ENCODE measurements around the gene EPRS1. TPM values are rescaled to one million over a fixed set of nuclear protein-coding genes. Genes with fewer than 3 reads are reported as not detected.
"Not testable (repeated sequence)": the region's sequence is repeated elsewhere in the genome, so short reads cannot be mapped to it uniquely, and the experiment has no call there.

EPRS1 gene
- total RNA-seq, 2 experiments from 2014 or later = 100 to 144 TPM

GRCh38 chr1:220062629-220063028, 16.3 kb upstream of the EPRS1 start:
- H3K27me3 Mint-ChIP-seq = no peaks in the 10 kb centered on the region
- H3K4me1 Mint-ChIP-seq = no peaks in the 10 kb centered on the region
- H3K27ac Mint-ChIP-seq = no peak overlapping the region
- CTCF ChIA-PET = no interaction called here
- H3K36me3 Mint-ChIP-seq = peaks cover 30% of the 10 kb centered on the region
- ATAC-seq = no peak
- no peak for DNase-seq
- H3K4me3 Mint-ChIP-seq = no peak overlapping the region
- no peaks in the 10 kb centered on the region for H3K9me3 Mint-ChIP-seq (ENCODE audit: low read depth)

- Mint-ChIP-seq H3K4me1 (peaks cover 8% of the 10 kb centered on the region), H3K4me3 (no peak overlapping the region), H3K27me3 (no peaks in the 10 kb centered on the region), H3K27ac (no peak overlapping the region), H3K36me3 (peaks cover 28% of the 10 kb centered on the region), H3K9me3 (ENCODE audit: low read depth) (no peaks in the 10 kb centered on the region)
- CTCF ChIA-PET = no interaction called here
- DNase-seq = no peak
- ATAC-seq = no peak
These were observed 14.6 kb upstream of the EPRS1 start for GRCh38 chr1:220060876-220061275.

- no peaks in the 10 kb centered on the region for H3K27me3 Mint-ChIP-seq
- peaks cover 8% of the 10 kb centered on the region for H3K4me1 Mint-ChIP-seq
- DNase-seq (no peak), ATAC-seq (peak; percentile 89)
- peak overlapping the region; percentile 78 for H3K27ac Mint-ChIP-seq
- peaks cover 3% of the 10 kb centered on the region for H3K36me3 Mint-ChIP-seq
- H3K4me3 Mint-ChIP-seq = no peak overlapping the region
- H3K9me3 Mint-ChIP-seq (ENCODE audit: low read depth) = no peaks in the 10 kb centered on the region
- CTCF ChIA-PET = no interaction called here
These were observed 10.1 kb upstream of the EPRS1 start for GRCh38 chr1:220056374-220056773.

- ATAC-seq (no peak), DNase-seq (peak; percentile 53)
- Mint-ChIP-seq H3K9me3 (ENCODE audit: low read depth) (no peaks in the 10 kb centered on the region), H3K4me1 (peaks cover 40% of the 10 kb centered on the region), H3K27ac (peak overlapping the region; percentile 96), H3K27me3 (no peaks in the 10 kb centered on the region), H3K4me3 (peak overlapping the region; percentile 99), H3K36me3 (peaks cover 9% of the 10 kb centered on the region)
- CTCF ChIA-PET = interaction anchor here (0.8 to 1.6 kb wide), 2 partner anchors 13 to 44 kb away, joined by 4 read pairs; partner anchors contain the start of gene BPNT1
These were observed 801 bp downstream of the EPRS1 start for GRCh38 chr1:220045356-220046051.

- DNase-seq = no peak
- H3K27me3 Mint-ChIP-seq = no peaks in the 10 kb centered on the region
- H3K36me3 Mint-ChIP-seq = peaks cover 9% of the 10 kb centered on the region
- peaks cover 40% of the 10 kb centered on the region for H3K4me1 Mint-ChIP-seq
- peak overlapping the region; percentile 96 for H3K27ac Mint-ChIP-seq
- H3K4me3 Mint-ChIP-seq = peak overlapping the region; percentile 99
- H3K9me3 Mint-ChIP-seq (ENCODE audit: low read depth) = no peaks in the 10 kb centered on the region
- no peak for ATAC-seq
- CTCF ChIA-PET = interaction anchor here (0.9 to 1.6 kb wide), 2 partner anchors 12 to 33 kb away, joined by 4 read pairs; no protein-coding TSS in a partner anchor
These were observed 1.5 kb downstream of the EPRS1 start for GRCh38 chr1:220044678-220045355.

GRCh38 chr1:220043646-220044045, 2.7 kb downstream of the EPRS1 start:
- ATAC-seq (no peak), DNase-seq (no peak)
- Mint-ChIP-seq H3K36me3 (peaks cover 14% of the 10 kb centered on the region), H3K9me3 (ENCODE audit: low read depth) (no peaks in the 10 kb centered on the region), H3K4me3 (peak overlapping the region; percentile 13), H3K4me1 (peaks cover 46% of the 10 kb centered on the region), H3K27me3 (no peaks in the 10 kb centered on the region), H3K27ac (peak overlapping the region; percentile 40)
- CTCF ChIA-PET = no interaction called here

GRCh38 chr1:220040028-220040596, 6.2 kb downstream of the EPRS1 start:
- no peak overlapping the region for H3K27ac Mint-ChIP-seq

GRCh38 chr1:220038640-220039039, 7.7 kb downstream of the EPRS1 start:
- DNase-seq = no peak
- Mint-ChIP-seq H3K9me3 (ENCODE audit: low read depth) (no peaks in the 10 kb centered on the region), H3K36me3 (peaks cover 32% of the 10 kb centered on the region), H3K27me3 (no peaks in the 10 kb centered on the region), H3K4me1 (peaks cover 32% of the 10 kb centered on the region), H3K27ac (peak overlapping the region; percentile 55), H3K4me3 (no peak overlapping the region)
- no peak for ATAC-seq
- CTCF ChIA-PET = interaction anchor here (0.6 to 1.0 kb wide), 2 partner anchors 13 to 34 kb away, joined by 3 to 4 read pairs; no protein-coding TSS in a partner anchor

More at GRCh38 chr1:220040028-220040596, 6.2 kb downstream of the EPRS1 start:
- Mint-ChIP-seq H3K9me3 (ENCODE audit: low read depth) (no peaks in the 10 kb centered on the region), H3K36me3 (peaks cover 31% of the 10 kb centered on the region), H3K4me3 (no peak overlapping the region), H3K27me3 (no peaks in the 10 kb centered on the region), H3K4me1 (peaks cover 42% of the 10 kb centered on the region)
- CTCF ChIA-PET = no interaction called here
- ATAC-seq (no peak), DNase-seq (no peak)

GRCh38 chr1:220037810-220038209, 8.5 kb downstream of the EPRS1 start:
- not testable (repeated sequence) for H3K4me3 Mint-ChIP-seq; H3K9me3 Mint-ChIP-seq (ENCODE audit: low read depth); DNase-seq; H3K27me3 Mint-ChIP-seq
- Mint-ChIP-seq H3K27ac (peak overlapping the region; percentile 6), H3K36me3 (peaks cover 31% of the 10 kb centered on the region), H3K4me1 (peaks cover 30% of the 10 kb centered on the region)
- peak; percentile 75 for ATAC-seq
- CTCF ChIA-PET = interaction anchor here (1.0 kb wide), 1 partner anchor 75 kb away, joined by 3 read pairs; no protein-coding TSS in a partner anchor

GRCh38 chr1:220032911-220033310, 13.4 kb downstream of the EPRS1 start:
- Mint-ChIP-seq H3K4me1 (peaks cover 26% of the 10 kb centered on the region), H3K36me3 (peaks cover 44% of the 10 kb centered on the region), H3K27me3 (no peaks in the 10 kb centered on the region), H3K9me3 (ENCODE audit: low read depth) (no peaks in the 10 kb centered on the region), H3K4me3 (no peak overlapping the region), H3K27ac (no peak overlapping the region)
- CTCF ChIA-PET = interaction anchor here (1.3 to 1.8 kb wide), 2 partner anchors 8 to 12 kb away, joined by 4 read pairs; no protein-coding TSS in a partner anchor
- ATAC-seq (no peak), DNase-seq (no peak)

- DNase-seq (no peak), ATAC-seq (peak; percentile 23)
- CTCF ChIA-PET = interaction anchor here (1.5 kb wide), 2 partner anchors 53 to 82 kb away, joined by 3 to 4 read pairs; no protein-coding TSS in a partner anchor
- H3K4me3 Mint-ChIP-seq = no peak overlapping the region
- peak overlapping the region; percentile 27 for H3K27ac Mint-ChIP-seq
- no peaks in the 10 kb centered on the region for H3K27me3 Mint-ChIP-seq
- H3K4me1 Mint-ChIP-seq = peaks cover 19% of the 10 kb centered on the region
- H3K36me3 Mint-ChIP-seq = peaks cover 39% of the 10 kb centered on the region
- H3K9me3 Mint-ChIP-seq (ENCODE audit: low read depth) = no peaks in the 10 kb centered on the region
These were observed 15.0 kb downstream of the EPRS1 start for GRCh38 chr1:220031287-220031686.

GRCh38 chr1:220028346-220028895, 17.9 kb downstream of the EPRS1 start:
- CTCF ChIA-PET = no interaction called here
- ATAC-seq (no peak), DNase-seq (no peak)
- Mint-ChIP-seq H3K4me1 (peaks cover 15% of the 10 kb centered on the region), H3K27me3 (no peaks in the 10 kb centered on the region), H3K4me3 (no peak overlapping the region), H3K27ac (no peak overlapping the region), H3K36me3 (peaks cover 51% of the 10 kb centered on the region), H3K9me3 (ENCODE audit: low read depth) (no peaks in the 10 kb centered on the region)

- CTCF ChIA-PET = no interaction called here
These were observed 27.2 kb downstream of the EPRS1 start for GRCh38 chr1:220019071-220019470.

More at GRCh38 chr1:220019071-220019470, 27.2 kb downstream of the EPRS1 start:
- DNase-seq (no peak), ATAC-seq (no peak)
- Mint-ChIP-seq H3K27ac (no peak overlapping the region), H3K9me3 (ENCODE audit: low read depth) (no peaks in the 10 kb centered on the region), H3K36me3 (peaks cover 61% of the 10 kb centered on the region), H3K4me1 (peaks cover 18% of the 10 kb centered on the region), H3K4me3 (no peak overlapping the region), H3K27me3 (no peaks in the 10 kb centered on the region)

All from activated CD8-positive, alpha-beta memory T cell treated with anti-CD3 and anti-CD28 coated beads, Interleukin-2, amount 10 ng/mL, durations not matched to agents 7 days and 5 days (primary cell).